Measurements from ENCODE around the gene SULT4A1. TPM values are rescaled to one million over a fixed set of nuclear protein-coding genes. Genes with fewer than 3 reads are reported as not detected.

SULT4A1 gene
- total and polyA plus RNA-seq, 9 of the 15 experiments (the other 6 are each of a cell fraction or from before 2014, with no cell fraction given), result 0.03 to 0.20 (median 0.09) TPM; not detected in 3

DNA sequence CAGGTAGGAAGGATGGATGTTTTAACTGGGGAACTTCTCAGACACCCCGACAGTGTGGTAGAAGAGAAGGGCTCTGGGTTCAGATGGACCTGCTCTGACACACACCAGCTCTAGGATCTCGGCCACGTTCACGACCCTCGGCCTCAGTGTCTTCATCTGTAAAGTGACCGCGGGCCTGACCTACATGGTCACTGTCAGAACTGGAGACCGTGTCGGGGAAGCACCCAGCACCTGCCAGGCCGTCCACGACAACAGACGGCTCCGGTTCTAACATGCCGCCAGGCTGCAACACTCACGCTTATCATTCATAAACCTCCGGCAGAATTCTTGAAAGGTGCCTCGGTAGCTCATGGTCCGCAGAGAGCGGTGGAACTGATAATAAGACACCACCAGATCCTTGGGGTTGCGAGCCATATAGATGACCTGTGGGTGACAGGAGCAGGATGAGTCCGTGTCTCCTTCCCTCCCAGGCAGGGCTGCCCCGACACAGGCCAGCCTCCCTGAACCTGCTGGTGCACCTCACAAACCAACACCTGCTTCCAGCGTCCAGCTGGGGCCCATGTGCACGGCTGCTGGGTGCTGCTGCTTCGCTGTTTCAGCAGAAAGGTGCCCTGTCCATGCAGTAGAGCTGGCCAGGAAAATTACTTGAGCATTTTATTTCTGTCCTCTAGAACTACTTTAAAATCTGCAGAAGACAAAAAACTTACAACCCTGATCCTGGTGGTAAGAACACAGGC, 23.6 kb downstream of the SULT4A1 start:
- in situ Hi-C loops (cut with MboI), result no loop called here
- POLR2A ChIA-PET, result no interaction called here
- BruUV-seq (replicated peaks), result no TSS peak

More for the DNA sequence above, 23.6 kb downstream of the SULT4A1 start:
- H3K4me1 ChIP-seq (replicated peaks in 1 of 2; ENCODE audit: control insufficient read depth in 2 of 2, insufficient read depth in 2 of 2, low read length in 2 of 2), result no peaks in the 10 kb centered on the region
- FAIRE-seq, result no peak
- no peaks in the 10 kb centered on the region for H3K36me3 ChIP-seq (ENCODE audit: control insufficient read depth, insufficient read depth, low read length)
- H3K9ac ChIP-seq (ENCODE audit: insufficient read depth in 1 of 2, low read depth in 2 of 2, low read length in 2 of 2), result no peak overlapping the region
- DNase-seq (ENCODE audit: extremely low read depth in 1 of 4, low spot score in 3 of 4), result no peak
- no peaks in the 10 kb centered on the region for H3K79me2 ChIP-seq (ENCODE audit: control insufficient read depth, insufficient read depth, low read length)
- CTCF ChIA-PET (ENCODE audit: low intra/inter-chr PET ratio), result no interaction called here
- peaks cover 3 to 23% of the 10 kb centered on the region in 2 experiments; a peak in 3 of 5 replicates for H3K27me3 ChIP-seq (ENCODE audit: control insufficient read depth in 2 of 2, insufficient read depth in 2 of 2, low read length in 2 of 2)
- no peaks in the 10 kb centered on the region for H3K9me3 ChIP-seq (replicated peaks; ENCODE audit: control insufficient read depth, insufficient read depth, low read depth, low read length)
- H2AFZ ChIP-seq (ENCODE audit: low read depth, low read length), result no peak overlapping the region
- intact Hi-C loops (cut with micrococcal nuclease), result no loop called here
- TF ChIP-seq HDAC2 (IDR thresholded peaks at IDR 0.05) (no peak), TCF7L2 (IDR thresholded peaks at IDR 0.05; ENCODE audit: low read depth, low read length) (no peak), RB1 (IDR thresholded peaks at IDR 0.05; ENCODE audit: low read depth) (no peak), LCOR (CRISPR knock-in tag; IDR thresholded peaks at IDR 0.05) (no peak)
- TF ChIP-seq, protein P1, sequence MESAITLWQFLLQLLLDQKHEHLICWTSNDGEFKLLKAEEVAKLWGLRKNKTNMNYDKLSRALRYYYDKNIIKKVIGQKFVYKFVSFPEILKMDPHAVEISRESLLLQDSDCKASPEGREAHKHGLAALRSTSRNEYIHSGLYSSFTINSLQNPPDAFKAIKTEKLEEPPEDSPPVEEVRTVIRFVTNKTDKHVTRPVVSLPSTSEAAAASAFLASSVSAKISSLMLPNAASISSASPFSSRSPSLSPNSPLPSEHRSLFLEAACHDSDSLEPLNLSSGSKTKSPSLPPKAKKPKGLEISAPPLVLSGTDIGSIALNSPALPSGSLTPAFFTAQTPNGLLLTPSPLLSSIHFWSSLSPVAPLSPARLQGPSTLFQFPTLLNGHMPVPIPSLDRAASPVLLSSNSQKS (CRISPR knock-in tag; IDR thresholded peaks at IDR 0.05), result no peak
- TF ChIP-seq, protein P2, sequence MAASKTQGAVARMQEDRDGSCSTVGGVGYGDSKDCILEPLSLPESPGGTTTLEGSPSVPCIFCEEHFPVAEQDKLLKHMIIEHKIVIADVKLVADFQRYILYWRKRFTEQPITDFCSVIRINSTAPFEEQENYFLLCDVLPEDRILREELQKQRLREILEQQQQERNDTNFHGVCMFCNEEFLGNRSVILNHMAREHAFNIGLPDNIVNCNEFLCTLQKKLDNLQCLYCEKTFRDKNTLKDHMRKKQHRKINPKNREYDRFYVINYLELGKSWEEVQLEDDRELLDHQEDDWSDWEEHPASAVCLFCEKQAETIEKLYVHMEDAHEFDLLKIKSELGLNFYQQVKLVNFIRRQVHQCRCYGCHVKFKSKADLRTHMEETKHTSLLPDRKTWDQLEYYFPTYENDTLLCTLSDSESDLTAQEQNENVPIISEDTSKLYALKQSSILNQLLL (CRISPR knock-in tag; IDR thresholded peaks at IDR 0.05; ENCODE audit: borderline replicate concordance), result no peak
- no peak overlapping the region for H3K4me3 ChIP-seq
- ATAC-seq, result no peak
- no peaks in the 10 kb centered on the region for H4K20me1 ChIP-seq (replicated peaks; ENCODE audit: control insufficient read depth, insufficient read depth, low read length)
- no peak overlapping the region for H3K27ac ChIP-seq (ENCODE audit: extremely low read depth, low read depth, low read length)
- H3K4me2 ChIP-seq (ENCODE audit: insufficient read depth, low read length), result no peak overlapping the region
- no peaks in the 10 kb centered on the region for H3K9me1 ChIP-seq (ENCODE audit: control insufficient read depth, insufficient read depth, low read length)
- WGBS (ENCODE audit: insufficient coverage, low coverage, missing lambda C conversion rate), result 4% methylated on average over 25 of the region's 25 CpGs
